K562 (cell line): ENCODE results near the gene RELA. TPM values are rescaled to one million over a fixed set of nuclear protein-coding genes. Genes with fewer than 3 reads are reported as not detected.

ENCODE experiments used
- ATAC-seq: fragments of 200-7000 bp; cut with Tn5 transposase; 3 replicates; pipeline ENCODE4 v1.9.1; 2020; ENCODE audit warnings: moderate library complexity
- BruUV-seq: library from RNA; stranded (reverse); fragments of 400-500 nt; replicated peaks from 2 replicates; lab custom pipeline; 2021; lab: Mats Ljungman, UMichigan
- CTCF ChIA-PET: fragments of 300-600 bp; formaldehyde crosslinking; extraction: SDS; loops from one replicate; lab custom pipeline; 2021; ENCODE audit warnings: low intra/inter-chr PET ratio; lab: Yijun Ruan, JAX
- POLR2A ChIA-PET: fragments of 300-600, 350-650 bp; sonication (Branson Sonifier 250); formaldehyde crosslinking; extraction: SDS; loops from one replicate; lab custom pipeline; 2021; ENCODE audit warnings: antibody characterized with exemption, inconsistent platforms; lab: Yijun Ruan, JAX
- DNase-seq, 4 experiments: peaks; one replicate each; pipeline versions ENCODE4 v3.0.0 to v3.0.0-alpha.2; 2011 to 2018; ENCODE audit warnings: low spot score in 3 of 4, mixed read lengths in 3 of 4; ENCODE audit errors: extremely low read depth in 1 of 4
- FAIRE-seq: peaks from 2 replicates; lab custom pipeline; 2011; peaks lifted over from hg19 to GRCh38; lab: Jason Lieb, UNC
- H2AFZ ChIP-seq: 2 replicates; pipeline ENCODE4 v1.6.0; 2011; ENCODE audit warnings: low read depth, low read length, control low read depth, inconsistent platforms
- H3K27ac ChIP-seq: fragments of 200-600 bp; 3 replicates; pipeline ENCODE4 v1.8.0; 2011; ENCODE audit warnings: low read depth, mild to moderate bottlenecking, control low read depth, inconsistent platforms, low read length, moderate library complexity, mixed read lengths; ENCODE audit errors: extremely low read depth
- H3K27me3 ChIP-seq, 2 experiments: fragments of 300-600 bp in 1 of 2; 2 replicates in 1 of 2; 3 replicates in 1 of 2; pipeline versions ENCODE4 v1.6.0 to v1.8.0; 2011; ENCODE audit warnings: inconsistent platforms in 2 of 2, low read length in 2 of 2, mild to moderate bottlenecking in 1 of 2, mixed read lengths in 1 of 2, moderate library complexity in 1 of 2; ENCODE audit not compliant: control insufficient read depth in 2 of 2, insufficient read depth in 2 of 2
- H3K36me3 ChIP-seq: fragments of 300-600 bp; 3 replicates; pipeline ENCODE4 v1.8.0; 2011; ENCODE audit warnings: mild to moderate bottlenecking, low read length, inconsistent platforms; ENCODE audit not compliant: control insufficient read depth, insufficient read depth
- H3K4me1 ChIP-seq, 2 experiments: fragments of 200-600 bp in 1 of 2; replicated peaks in 1 of 2; 2 replicates in 1 of 2; 3 replicates in 1 of 2; pipeline versions ENCODE4 v1.5.1 to v1.8.0; 2011; ENCODE audit warnings: inconsistent platforms in 2 of 2, low read length in 2 of 2, mild to moderate bottlenecking in 1 of 2, mixed read lengths in 1 of 2, moderate library complexity in 1 of 2; ENCODE audit not compliant: control insufficient read depth in 2 of 2, insufficient read depth in 2 of 2
- H3K4me2 ChIP-seq: 2 replicates; pipeline ENCODE4 v1.6.1; 2011; ENCODE audit warnings: low read length, control low read depth, inconsistent platforms, mixed read lengths; ENCODE audit not compliant: insufficient read depth
- H3K4me3 ChIP-seq: fragments of 200-600 bp; sonication (generic), shearing (Covaris generic); 2 replicates; pipeline ENCODE4 v1.5.1; 2016; ENCODE audit warnings: control low read depth, inconsistent platforms
- H3K79me2 ChIP-seq: fragments of 200-600 bp; 3 replicates; pipeline ENCODE4 v1.8.0; 2011; ENCODE audit warnings: low read length, inconsistent platforms; ENCODE audit not compliant: control insufficient read depth, insufficient read depth
- H3K9ac ChIP-seq, 2 experiments: 2 replicates each; pipeline versions ENCODE4 v1.6.0 to v1.6.1; 2011; ENCODE audit warnings: low read depth in 2 of 2, low read length in 2 of 2, control low read depth in 1 of 2, inconsistent platforms in 1 of 2, mild to moderate bottlenecking in 1 of 2, mixed read lengths in 1 of 2; ENCODE audit not compliant: insufficient read depth in 1 of 2
- H3K9me1 ChIP-seq: one replicate; pipeline ENCODE4 v1.6.0; 2011; ENCODE audit warnings: inconsistent platforms, mild to moderate bottlenecking, low read length, moderate library complexity; ENCODE audit not compliant: control insufficient read depth, insufficient read depth
- H3K9me3 ChIP-seq: replicated peaks from 2 replicates; pipeline ENCODE4 v1.5.1; 2011; ENCODE audit warnings: low read depth, low read length, inconsistent platforms; ENCODE audit not compliant: control insufficient read depth, insufficient read depth
- H4K20me1 ChIP-seq: replicated peaks from 2 replicates; pipeline ENCODE4 v1.6.1; 2011; ENCODE audit warnings: low read length, inconsistent platforms, mixed read lengths; ENCODE audit not compliant: control insufficient read depth, insufficient read depth
- CREB1 ChIP-seq, 2 experiments: sonication (generic) in 1 of 2; formaldehyde crosslinking in 1 of 2; IDR thresholded peaks; 2 replicates each; pipeline versions ENCODE4 v1.6.1 to v1.8.0; 2012 to 2022; ENCODE audit warnings: inconsistent platforms in 1 of 2, mild to moderate bottlenecking in 1 of 2, missing genetic modification reagents in 1 of 2, moderate library complexity in 1 of 2
- CTBP1 ChIP-seq: fragments of 450-650 bp; IDR thresholded peaks from 2 replicates; pipeline ENCODE4 v1.6.1; 2016; ENCODE audit warnings: borderline replicate concordance
- DMBX1 ChIP-seq: fragments of 250-450 bp; sonication (Bioruptor Pico); IDR thresholded peaks from 2 replicates; pipeline ENCODE4 v1.8.0; 2022; ENCODE audit warnings: inconsistent platforms, mild to moderate bottlenecking, moderate library complexity, borderline replicate concordance
- FOXP4 ChIP-seq: sonication (generic); formaldehyde crosslinking; IDR thresholded peaks from 2 replicates; pipeline ENCODE4 v1.8.0; 2022; ENCODE audit warnings: mild to moderate bottlenecking, missing genetic modification reagents, borderline replicate concordance
- KAT2B ChIP-seq: IDR thresholded peaks from one replicate; pipeline ENCODE4 v1.6.1; 2012; ENCODE audit warnings: low read depth, mild to moderate bottlenecking, control low read depth, inconsistent platforms, low read length, moderate library complexity
- MTA2 ChIP-seq: fragments of 450-650 bp; IDR thresholded peaks from 2 replicates; pipeline ENCODE4 v1.6.1; 2016; ENCODE audit warnings: low read depth
- POLR2G ChIP-seq: fragments of 200-400 bp; formaldehyde crosslinking; IDR thresholded peaks from 2 replicates; pipeline ENCODE4 v1.6.1; 2017; ENCODE audit warnings: low read depth, mild to moderate bottlenecking, antibody characterized with exemption, low read length, moderate library complexity
- TCF15 ChIP-seq: fragments of 250-450 bp; sonication (Bioruptor Pico); IDR thresholded peaks from 2 replicates; pipeline ENCODE4 v1.8.0; 2022; ENCODE audit warnings: moderate library complexity, mild to moderate bottlenecking, inconsistent platforms
- ZBTB33 ChIP-seq: sonication (generic); formaldehyde crosslinking; IDR thresholded peaks from 2 replicates; pipeline ENCODE4 v1.8.1; 2023; ENCODE audit warnings: mild to moderate bottlenecking, missing genetic modification reagents
- ZKSCAN8 ChIP-seq: fragments of 200-800 bp; sonication (Bioruptor generic); IDR thresholded peaks from 2 replicates; pipeline ENCODE4 v1.6.1; 2016; ENCODE audit warnings: missing genetic modification characterization, missing compliant biosample characterization
- ZNF785 ChIP-seq: fragments of 250-450 bp; sonication (Bioruptor Pico); IDR thresholded peaks from 2 replicates; pipeline ENCODE4 v1.4.0; 2020; ENCODE audit warnings: mild to moderate bottlenecking
- WGBS: fragments of 100-300 bp; shearing (Covaris generic); methylation state at CpG from one replicate; pipeline ENCODE4 v1.1.6; 2016; ENCODE audit warnings: low coverage, mixed read lengths; ENCODE audit not compliant: insufficient coverage; ENCODE audit errors: missing lambda C conversion rate; 5-methylcytosine and 5-hydroxymethylcytosine counted together
- in situ Hi-C: fragments of 300-500 bp; cut with MboI; formaldehyde crosslinking; loops from 4 replicates; pipeline ENCODE4 v1.15.0; 2018; ENCODE audit warnings: inconsistent platforms, mixed read lengths
- intact Hi-C: fragments of 100-400 bp; cut with micrococcal nuclease; formaldehyde crosslinking; loops from 2 replicates; pipeline ENCODE4 v1.14.2; 2022
- polyA plus RNA-seq, 8 experiments: library from polyadenylated mRNA; depleted of rRNA in 4 of 8; stranded (reverse) in 5 of 8; unstranded in 3 of 8; fragments of >200 nt; fragmentation: Nextera tagmentation in 2 of 8; fragmentation: Illumina TruSeq in 1 of 8; extraction: Ambion mirVana in 2 of 8; extraction: Trizol in 1 of 8; gene quantifications; 2 replicates each; pipeline versions ENCODE4 v1.2.1 to v1.2.3, GENCODE V29; 2011 to 2014; ENCODE audit warnings: inconsistent platforms in 1 of 8, missing spikeins in 1 of 8
- total RNA-seq, 7 experiments: library from RNA; depleted of rRNA in 6 of 7; stranded (reverse); fragments of >200 nt in 6 of 7; fragmentation: Illumina TruSeq in 2 of 7; extraction: Trizol in 2 of 7; gene quantifications; 2 replicates each; pipeline versions ENCODE4 v1.2.1 to v1.2.3, GENCODE V29; 2011 to 2021; ENCODE audit warnings: low replicate concordance in 1 of 7

The RELA gene
- total and polyA plus RNA-seq, 9 of the 15 experiments (the other 6 are each of a cell fraction or from before 2014, with no cell fraction given), result 6.0 to 67.4 (median 20.6) TPM

- TF ChIP-seq CREB1 (IDR thresholded peaks at IDR 0.05), result no peak
- no peak for TF ChIP-seq CREB1 (CRISPR knock-in tag; IDR thresholded peaks at IDR 0.05)
- no peak for TF ChIP-seq FOXP4
- TF ChIP-seq CTBP1, result no peak
Measured at GRCh38 chr11:65623177-65623576, 39.5 kb downstream of the RELA start (continued).

- intact Hi-C loops, result no loop called here
- POLR2A ChIA-PET, result interaction anchor here (0.9 to 3.1 kb wide), 5 partner anchors 9 to 16 kb away, joined by 3 to 11 read pairs (median 5); partner anchors contain the start of gene SIPA1
- Histone ChIP-seq H3K4me1 (peaks cover 4 to 55% of the 10 kb centered on the region in 2 experiments; a peak in 3 of 5 replicates), H3K79me2 (peaks cover 11% of the 10 kb centered on the region), H3K9me3 (no peaks in the 10 kb centered on the region), H3K4me3 (no peak overlapping the region), H3K27ac (no peak overlapping the region)
- 87% methylated on average over 10 of the region's 16 CpGs for WGBS
- TF ChIP-seq KAT2B (no peak), ZBTB33 (CRISPR knock-in tag) (0 out of 2 replicates have a peak, but pooled peaks have one; percentile 3), TCF15 (no peak), ZNF785 (no peak), ZKSCAN8 (CRISPR knock-in tag) (no peak), MTA2 (no peak), POLR2G (0 out of 2 replicates have a peak, but pooled peaks have one; percentile 23), DMBX1 (CRISPR knock-in tag) (no peak)
- TF ChIP-seq, all 486 proteins: peak for 2
- Histone ChIP-seq H3K27me3 (no peaks in the 10 kb centered on the region), H3K36me3 (peaks cover 94% of the 10 kb centered on the region; the same call in 2 of the 3 replicates), H2AFZ (no peak overlapping the region), H3K9ac (no peak overlapping the region; a peak in 1 of 4 replicates), H3K9me1 (no peaks in the 10 kb centered on the region), H4K20me1 (peaks cover 3% of the 10 kb centered on the region; the same call in 1 of the 2 replicates), H3K4me2 (no peak overlapping the region)
- FAIRE-seq, result no peak
- ATAC-seq, result no peak
- in situ Hi-C loops, result no loop called here
- no TSS peak for BruUV-seq
- CTCF ChIA-PET, result no interaction called here
- no peak for DNase-seq
Measured at GRCh38 chr11:65622011-65622410, 40.7 kb downstream of the RELA start.
